ENCODE results near the gene WDR33.
A peak's percentile ranks its signal among the peaks of the same experiment; 100 is the strongest.

The WDR33 gene

DNA sequence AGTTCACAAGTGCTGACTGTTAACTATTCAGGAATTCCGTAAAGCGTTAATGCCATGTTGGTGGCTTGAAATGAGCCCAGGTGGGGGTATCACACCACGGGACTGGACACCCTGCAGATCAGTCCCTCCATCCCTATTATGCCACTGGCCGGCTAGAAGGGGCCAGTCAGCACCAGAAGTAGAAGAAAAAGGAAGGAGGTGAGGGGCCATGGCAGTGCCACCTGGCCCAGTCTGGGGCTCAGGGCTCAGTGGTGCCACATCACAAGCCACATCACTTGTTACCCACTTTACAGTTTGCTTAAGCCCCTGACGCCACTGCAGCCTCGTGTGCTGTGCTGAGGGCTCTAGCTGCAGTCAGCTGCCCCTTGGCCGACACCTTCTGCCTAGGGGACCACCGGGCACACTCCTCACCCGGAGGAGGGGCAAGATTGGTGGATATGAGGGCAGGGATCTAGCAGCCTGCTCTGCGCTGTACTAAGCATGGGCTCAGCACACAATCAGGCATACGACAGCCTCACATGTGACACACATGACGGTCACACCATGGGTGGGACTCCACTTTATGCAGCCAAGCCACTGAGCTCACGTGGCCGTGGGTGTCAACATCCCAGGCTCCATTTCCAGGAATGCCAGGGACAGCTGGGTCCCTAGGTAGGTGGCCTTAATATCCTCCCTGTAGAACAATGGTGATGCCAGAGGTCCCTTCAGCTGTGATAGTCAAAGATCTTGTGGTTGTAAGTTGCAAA, 139.2 kb downstream of the WDR33 start:
- Histone ChIP-seq H2AFZ (ENCODE audit: low read depth, low read length) (no peak overlapping the region), H3K36me3 (ENCODE audit: control insufficient read depth in 1 of 2, insufficient read depth in 2 of 2, low read depth in 1 of 2, low read length in 2 of 2) (peaks cover 0 to 17% of the 10 kb centered on the region in 2 experiments), H4K8ac (ENCODE audit: low read length) (no peak overlapping the region), H3K9ac (ENCODE audit: low read length) (no peak overlapping the region), H3K27me3 (ENCODE audit: control insufficient read depth in 1 of 2, insufficient read depth in 1 of 2, low read length in 2 of 2) (peaks cover 4 to 19% of the 10 kb centered on the region in 2 experiments), H2BK5ac (ENCODE audit: low read depth, low read length, poor library complexity, severe bottlenecking) (no peak overlapping the region), H3K4me2 (ENCODE audit: low read length, poor library complexity, severe bottlenecking) (no peak overlapping the region), H3K23ac (ENCODE audit: low read length in 2 of 2) (peak overlapping the region in 1 of 2 experiments; percentile 70), H3K27ac (ENCODE audit: low read length, poor library complexity, severe bottlenecking) (no peak overlapping the region), H3K18ac (ENCODE audit: low read depth in 1 of 2, low read length in 2 of 2) (peak overlapping the region in 1 of 2 experiments; percentile 5), H2AK5ac (ENCODE audit: low read length, severe bottlenecking) (no peak overlapping the region), H3K4me1 (ENCODE audit: control insufficient read depth, insufficient read depth, low read depth, low read length) (peaks cover 26% of the 10 kb centered on the region), H3K14ac (ENCODE audit: low read length in 2 of 2) (peak overlapping the region in 1 of 2 experiments; percentile 48), H2BK12ac (ENCODE audit: low read length in 2 of 2) (peak overlapping the region in 1 of 2 experiments; percentile 42), H2BK15ac (ENCODE audit: low read depth, poor library complexity, severe bottlenecking) (peak overlapping the region; percentile 41), H3K79me1 (replicated peaks; ENCODE audit: low read length, poor library complexity, severe bottlenecking) (peaks cover 11% of the 10 kb centered on the region), H3K4me3 (ENCODE audit: insufficient read depth in 1 of 2, low read depth in 1 of 2, low read length in 2 of 2) (no peak overlapping the region), H3K4ac (ENCODE audit: low read depth in 1 of 2, low read length in 2 of 2) (no peak overlapping the region), H3K9me3 (ENCODE audit: control insufficient read depth, low read length) (peaks cover 3% of the 10 kb centered on the region), H4K91ac (ENCODE audit: low read length) (no peak overlapping the region), H2BK120ac (ENCODE audit: low read depth, low read length) (no peak overlapping the region)
- DNase-seq: no peak
- 93% methylated on average over 13 of the region's 14 CpGs for WGBS

DNA sequence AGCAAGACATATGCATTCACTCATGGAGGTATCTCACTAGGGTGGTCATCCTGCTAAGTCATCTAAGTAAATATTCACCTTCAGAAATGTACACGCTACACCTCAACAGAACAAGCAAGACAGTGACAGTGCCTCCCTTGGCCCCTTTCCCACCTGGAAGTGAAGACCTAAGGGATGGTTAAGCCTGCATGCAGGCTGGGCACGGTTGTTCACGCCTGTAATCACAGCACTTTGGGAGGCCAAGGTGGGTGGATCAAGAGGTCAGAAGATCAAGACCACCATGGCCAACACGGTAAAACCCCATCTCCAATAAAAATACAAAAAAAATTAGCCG, 140.0 kb downstream of the WDR33 start:
- Histone ChIP-seq H4K8ac (ENCODE audit: low read length) (no peak overlapping the region), H2BK15ac (ENCODE audit: low read depth, poor library complexity, severe bottlenecking) (no peak overlapping the region), H2BK12ac (ENCODE audit: low read length in 2 of 2) (no peak overlapping the region), H3K27ac (ENCODE audit: low read length, poor library complexity, severe bottlenecking) (no peak overlapping the region), H3K23ac (ENCODE audit: low read length in 2 of 2) (no peak overlapping the region), H3K79me1 (replicated peaks; ENCODE audit: low read length, poor library complexity, severe bottlenecking) (peaks cover 11% of the 10 kb centered on the region), H4K91ac (ENCODE audit: low read length) (no peak overlapping the region), H2AK5ac (ENCODE audit: low read length, severe bottlenecking) (no peak overlapping the region), H2AFZ (ENCODE audit: low read depth, low read length) (no peak overlapping the region), H3K4ac (ENCODE audit: low read depth in 1 of 2, low read length in 2 of 2) (no peak overlapping the region), H3K4me3 (ENCODE audit: insufficient read depth in 1 of 2, low read depth in 1 of 2, low read length in 2 of 2) (no peak overlapping the region), H3K18ac (ENCODE audit: low read depth in 1 of 2, low read length in 2 of 2) (no peak overlapping the region), H2BK5ac (ENCODE audit: low read depth, low read length, poor library complexity, severe bottlenecking) (no peak overlapping the region), H3K36me3 (ENCODE audit: control insufficient read depth in 1 of 2, insufficient read depth in 2 of 2, low read depth in 1 of 2, low read length in 2 of 2) (peaks cover 0 to 17% of the 10 kb centered on the region in 2 experiments), H3K27me3 (ENCODE audit: control insufficient read depth in 1 of 2, insufficient read depth in 1 of 2, low read length in 2 of 2) (peaks cover 6 to 11% of the 10 kb centered on the region in 2 experiments), H3K9ac (ENCODE audit: low read length) (no peak overlapping the region), H2BK120ac (ENCODE audit: low read depth, low read length) (no peak overlapping the region), H3K4me1 (ENCODE audit: control insufficient read depth, insufficient read depth, low read depth, low read length) (peaks cover 23% of the 10 kb centered on the region), H3K4me2 (ENCODE audit: low read length, poor library complexity, severe bottlenecking) (no peak overlapping the region), H3K14ac (ENCODE audit: low read length in 2 of 2) (no peak overlapping the region), H3K9me3 (ENCODE audit: control insufficient read depth, low read length) (peaks cover 3% of the 10 kb centered on the region)
- DNase-seq: no peak
- 100% methylated on average over 2 of the region's 5 CpGs for WGBS

DNA sequence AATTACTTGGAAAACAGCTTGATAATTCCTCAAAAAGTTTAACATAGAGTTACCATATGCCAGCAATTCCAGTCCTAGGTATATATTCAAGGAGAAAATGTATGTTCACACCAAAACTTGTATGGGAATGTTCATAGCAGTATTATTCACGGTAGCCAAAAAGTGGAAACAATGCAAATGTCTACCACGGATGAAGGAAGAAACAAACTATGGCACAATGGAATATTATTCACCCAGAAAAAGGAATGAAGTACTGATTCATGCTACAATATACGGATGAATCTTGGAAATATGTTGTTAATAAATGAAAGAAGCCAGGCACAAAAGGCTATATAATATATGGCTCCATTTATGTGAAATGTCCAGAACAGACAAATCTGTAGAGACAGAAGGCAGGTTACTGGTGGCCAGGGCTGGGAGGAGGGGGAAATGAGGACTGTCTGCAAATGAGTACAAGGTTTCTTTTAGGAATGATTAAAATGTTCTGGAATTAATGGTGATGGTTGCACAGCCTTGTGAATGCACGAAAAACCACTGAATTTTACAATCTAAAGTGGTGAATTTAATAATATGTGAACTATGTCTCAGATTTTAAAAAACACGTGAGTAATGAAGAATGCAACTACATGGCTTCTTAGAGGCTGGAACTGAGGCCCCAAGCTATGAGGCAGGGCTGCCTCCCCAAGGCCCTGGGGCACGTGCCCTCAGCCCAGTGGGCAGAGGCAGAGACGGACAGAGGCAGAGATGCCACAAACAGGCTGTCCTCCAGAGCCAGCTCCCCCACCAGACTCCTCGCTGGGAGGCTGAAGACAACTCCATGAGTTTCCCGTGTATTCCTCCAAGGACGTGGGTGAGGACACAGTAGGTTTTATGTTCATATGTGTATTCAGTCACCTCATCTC, 140.7 kb downstream of the WDR33 start:
- Histone ChIP-seq H2BK5ac (ENCODE audit: low read depth, low read length, poor library complexity, severe bottlenecking) (no peak overlapping the region), H3K9ac (ENCODE audit: low read length) (no peak overlapping the region), H2BK12ac (ENCODE audit: low read length in 2 of 2) (no peak overlapping the region), H3K4me1 (ENCODE audit: control insufficient read depth, insufficient read depth, low read depth, low read length) (peaks cover 20% of the 10 kb centered on the region), H3K79me1 (replicated peaks; ENCODE audit: low read length, poor library complexity, severe bottlenecking) (peaks cover 14% of the 10 kb centered on the region), H3K9me3 (ENCODE audit: control insufficient read depth, low read length) (peaks cover 3% of the 10 kb centered on the region), H3K27me3 (ENCODE audit: control insufficient read depth in 1 of 2, insufficient read depth in 1 of 2, low read length in 2 of 2) (peaks cover 7 to 10% of the 10 kb centered on the region in 2 experiments), H3K4me3 (ENCODE audit: insufficient read depth in 1 of 2, low read depth in 1 of 2, low read length in 2 of 2) (no peak overlapping the region), H4K8ac (ENCODE audit: low read length) (no peak overlapping the region), H2AFZ (ENCODE audit: low read depth, low read length) (no peak overlapping the region), H3K27ac (ENCODE audit: low read length, poor library complexity, severe bottlenecking) (no peak overlapping the region), H3K4ac (ENCODE audit: low read depth in 1 of 2, low read length in 2 of 2) (no peak overlapping the region), H3K14ac (ENCODE audit: low read length in 2 of 2) (no peak overlapping the region), H4K91ac (ENCODE audit: low read length) (no peak overlapping the region), H3K18ac (ENCODE audit: low read depth in 1 of 2, low read length in 2 of 2) (no peak overlapping the region), H2BK120ac (ENCODE audit: low read depth, low read length) (no peak overlapping the region), H3K23ac (ENCODE audit: low read length in 2 of 2) (no peak overlapping the region), H2AK5ac (ENCODE audit: low read length, severe bottlenecking) (no peak overlapping the region), H3K36me3 (ENCODE audit: control insufficient read depth in 1 of 2, insufficient read depth in 2 of 2, low read depth in 1 of 2, low read length in 2 of 2) (peaks cover 0 to 17% of the 10 kb centered on the region in 2 experiments), H2BK15ac (ENCODE audit: low read depth, poor library complexity, severe bottlenecking) (no peak overlapping the region), H3K4me2 (ENCODE audit: low read length, poor library complexity, severe bottlenecking) (no peak overlapping the region)
- 92% methylated on average over 8 of the region's 10 CpGs for WGBS
- no peak for DNase-seq

DNA sequence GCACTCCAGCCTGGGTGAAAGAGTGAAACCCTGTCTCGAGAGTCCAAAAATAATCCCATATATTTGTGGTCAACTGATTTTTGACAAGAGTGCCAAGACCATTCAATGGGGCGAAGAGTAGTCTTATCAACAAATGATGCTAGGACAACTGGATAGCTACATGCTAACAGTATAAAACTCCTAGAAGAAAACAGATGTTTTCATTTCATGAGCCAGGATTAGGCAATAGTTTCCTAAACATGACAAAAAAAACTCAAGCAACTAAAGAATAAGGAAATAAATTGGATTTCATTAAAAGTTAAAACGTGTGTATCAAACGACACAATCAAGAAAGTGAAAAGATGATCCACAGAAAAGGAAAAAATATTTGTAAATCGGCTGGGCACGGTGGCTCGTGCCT, 141.9 kb downstream of the WDR33 start:
- no peak for DNase-seq
- Histone ChIP-seq H3K36me3 (ENCODE audit: control insufficient read depth in 1 of 2, insufficient read depth in 2 of 2, low read depth in 1 of 2, low read length in 2 of 2) (peaks cover 0 to 17% of the 10 kb centered on the region in 2 experiments), H3K4me2 (ENCODE audit: low read length, poor library complexity, severe bottlenecking) (no peak overlapping the region), H3K4me1 (ENCODE audit: control insufficient read depth, insufficient read depth, low read depth, low read length) (peaks cover 19% of the 10 kb centered on the region), H3K23ac (ENCODE audit: low read length in 2 of 2) (no peak overlapping the region), H2BK15ac (ENCODE audit: low read depth, poor library complexity, severe bottlenecking) (no peak overlapping the region), H3K18ac (ENCODE audit: low read depth in 1 of 2, low read length in 2 of 2) (no peak overlapping the region), H2BK5ac (ENCODE audit: low read depth, low read length, poor library complexity, severe bottlenecking) (no peak overlapping the region), H2AK5ac (ENCODE audit: low read length, severe bottlenecking) (no peak overlapping the region), H4K8ac (ENCODE audit: low read length) (no peak overlapping the region), H3K27me3 (ENCODE audit: control insufficient read depth in 1 of 2, insufficient read depth in 1 of 2, low read length in 2 of 2) (peaks cover 9 to 20% of the 10 kb centered on the region in 2 experiments), H3K9me3 (ENCODE audit: control insufficient read depth, low read length) (peaks cover 3% of the 10 kb centered on the region), H2AFZ (ENCODE audit: low read depth, low read length) (no peak overlapping the region), H2BK12ac (ENCODE audit: low read length in 2 of 2) (no peak overlapping the region), H3K9ac (ENCODE audit: low read length) (no peak overlapping the region), H3K14ac (ENCODE audit: low read length in 2 of 2) (no peak overlapping the region), H2BK120ac (ENCODE audit: low read depth, low read length) (no peak overlapping the region), H3K79me1 (replicated peaks; ENCODE audit: low read length, poor library complexity, severe bottlenecking) (peaks cover 14% of the 10 kb centered on the region), H3K4me3 (ENCODE audit: insufficient read depth in 1 of 2, low read depth in 1 of 2, low read length in 2 of 2) (no peak overlapping the region), H3K27ac (ENCODE audit: low read length, poor library complexity, severe bottlenecking) (no peak overlapping the region), H4K91ac (ENCODE audit: low read length) (no peak overlapping the region), H3K4ac (ENCODE audit: low read depth in 1 of 2, low read length in 2 of 2) (no peak overlapping the region)
- 97% methylated on average over 6 of the region's 7 CpGs for WGBS

Measured in mesenchymal stem cell (in vitro differentiated cells and primary cell).